H1 (cell line): Measurements from ENCODE around the gene ONECUT3. TPM values are rescaled to one million over a fixed set of nuclear protein-coding genes. Genes with fewer than 3 reads are reported as not detected.

Experiments
- CTCF ChIA-PET: fragments of 300-600 bp; sonication (Branson Sonifier 250); formaldehyde crosslinking; loops from one replicate; lab custom pipeline; 2021; ENCODE audit not compliant: partially characterized antibody; lab: Charles Lee
- POLR2A ChIA-PET: fragments of 300-600 bp; sonication (Branson Sonifier 250); formaldehyde crosslinking; loops from one replicate; lab custom pipeline; 2021; ENCODE audit warnings: inconsistent platforms; ENCODE audit not compliant: partially characterized antibody; lab: Charles Lee
- DNase-seq, 2 experiments: peaks; one replicate each; pipeline versions ENCODE4 v3.0.0 to v3.0.0-alpha.2; 2010 to 2022; ENCODE audit warnings: low spot score in 2 of 2, low read depth in 1 of 2, mixed read lengths in 1 of 2
- FAIRE-seq: peaks from 2 replicates; lab custom pipeline; 2011; peaks lifted over from hg19 to GRCh38; lab: Jason Lieb, UNC
- H2AFZ ChIP-seq: 2 replicates; pipeline ENCODE4 v1.8.1; 2012; ENCODE audit warnings: low read length, inconsistent platforms
- H2AK5ac ChIP-seq: 2 replicates; pipeline ENCODE4 v1.6.1; 2013; ENCODE audit warnings: low read depth, low read length
- H2BK120ac ChIP-seq: replicated peaks from 2 replicates; pipeline ENCODE3; 2013; ENCODE audit warnings: low read depth, low read length, inconsistent platforms
- H2BK12ac ChIP-seq: 2 replicates; pipeline ENCODE4 v1.6.1; 2013; ENCODE audit warnings: low read depth, low read length
- H2BK15ac ChIP-seq: 2 replicates; pipeline ENCODE4 v1.6.1; 2013; ENCODE audit warnings: low read length
- H2BK20ac ChIP-seq: 2 replicates; pipeline ENCODE4 v1.6.1; 2013; ENCODE audit warnings: low read length
- H2BK5ac ChIP-seq: 2 replicates; pipeline ENCODE4 v1.6.1; 2013; ENCODE audit warnings: low read depth, low read length
- H3K14ac ChIP-seq: 2 replicates; pipeline ENCODE4 v1.6.1; 2013; ENCODE audit warnings: inconsistent platforms; ENCODE audit not compliant: insufficient read length
- H3K18ac ChIP-seq: 2 replicates; pipeline ENCODE4 v1.6.1; 2013; ENCODE audit warnings: low read length; ENCODE audit errors: extremely low read depth
- H3K23ac ChIP-seq: 2 replicates; pipeline ENCODE4 v1.6.1; 2013; ENCODE audit warnings: inconsistent platforms; ENCODE audit not compliant: insufficient read length
- H3K23me2 ChIP-seq: 2 replicates; pipeline ENCODE4 v1.6.1; 2013; ENCODE audit warnings: low read depth, low read length
- H3K27ac ChIP-seq: 2 replicates; pipeline ENCODE4 v1.6.1; 2011; ENCODE audit warnings: low read depth, low read length, inconsistent platforms
- H3K27me3 ChIP-seq, 4 experiments: replicated peaks in 1 of 4; 1 replicate in 1 of 4; 2 replicates in 3 of 4; pipeline versions ENCODE4 v1.6.1 to v1.8.1; 2011 to 2013; ENCODE audit warnings: low read length in 3 of 4, mild to moderate bottlenecking in 3 of 4, inconsistent platforms in 2 of 4, mixed read lengths in 2 of 4, moderate library complexity in 1 of 4; ENCODE audit not compliant: control insufficient read depth in 3 of 4, insufficient read depth in 3 of 4; ENCODE audit errors: extremely low read depth in 1 of 4
- H3K36me3 ChIP-seq, 4 experiments: 2 replicates each; pipeline versions ENCODE4 v1.6.1 to v1.8.1; 2011 to 2013; ENCODE audit warnings: mild to moderate bottlenecking in 4 of 4, low read length in 3 of 4, moderate library complexity in 2 of 4, control low read depth in 1 of 4, inconsistent platforms in 1 of 4; ENCODE audit not compliant: insufficient read depth in 4 of 4, control insufficient read depth in 2 of 4
- H3K4ac ChIP-seq: replicated peaks from 2 replicates; pipeline ENCODE3; 2013; ENCODE audit warnings: low read length, low read depth, mixed read lengths, inconsistent platforms; ENCODE audit not compliant: insufficient read length
- H3K4me1 ChIP-seq, 4 experiments: replicated peaks in 1 of 4; 1 replicate in 1 of 4; 2 replicates in 3 of 4; pipeline versions ENCODE4 v1.6.1 to v1.8.1; 2011 to 2013; ENCODE audit warnings: low read length in 3 of 4, inconsistent platforms in 2 of 4, mixed read lengths in 1 of 4; ENCODE audit not compliant: insufficient read depth in 4 of 4, control insufficient read depth in 3 of 4
- H3K4me2 ChIP-seq, 2 experiments: 2 replicates each; pipeline versions ENCODE4 v1.6.1 to v1.8.1; 2011 to 2013; ENCODE audit warnings: low read depth in 2 of 2, low read length in 2 of 2, control low read depth in 1 of 2, inconsistent platforms in 1 of 2, mild to moderate bottlenecking in 1 of 2; ENCODE audit not compliant: insufficient read depth in 1 of 2
- H3K4me3 ChIP-seq, 4 experiments: fragments of 200-600, 300-600 bp in 1 of 4; sonication (generic), shearing (Covaris generic), sonication (Bioruptor Twin) in 1 of 4; 2 replicates each; pipeline versions ENCODE4 v1.5.1 to v1.8.1; 2011 to 2016; ENCODE audit warnings: low read length in 4 of 4, low read depth in 3 of 4, control low read depth in 2 of 4, inconsistent platforms in 2 of 4, mild to moderate bottlenecking in 2 of 4, mixed read lengths in 1 of 4, moderate library complexity in 1 of 4; ENCODE audit not compliant: insufficient read depth in 2 of 4; ENCODE audit errors: extremely low read depth in 1 of 4
- H3K56ac ChIP-seq: replicated peaks from 2 replicates; pipeline ENCODE3; 2013; ENCODE audit warnings: low read depth, mild to moderate bottlenecking, mixed read lengths, low read length, inconsistent platforms; ENCODE audit not compliant: insufficient read length
- H3K79me1 ChIP-seq: 2 replicates; pipeline ENCODE4 v1.6.1; 2013; ENCODE audit warnings: low read depth, low read length, control low read depth
- H3K79me2 ChIP-seq, 2 experiments: 2 replicates each; pipeline versions ENCODE4 v1.6.1 to v1.8.1; 2012 to 2013; ENCODE audit warnings: low read length in 2 of 2, mild to moderate bottlenecking in 2 of 2, inconsistent platforms in 1 of 2; ENCODE audit not compliant: insufficient read depth in 2 of 2, control insufficient read depth in 1 of 2
- H3K9ac ChIP-seq, 4 experiments: replicated peaks in 1 of 4; 1 replicate in 1 of 4; 2 replicates in 3 of 4; pipeline versions ENCODE4 v1.6.1 to v1.8.1; 2011 to 2013; ENCODE audit warnings: low read depth in 3 of 4, low read length in 3 of 4, control low read depth in 2 of 4, mild to moderate bottlenecking in 2 of 4, moderate library complexity in 2 of 4, inconsistent platforms in 1 of 4; ENCODE audit errors: extremely low read depth in 1 of 4
- H3K9me3 ChIP-seq, 2 experiments: 2 replicates each; pipeline versions ENCODE4 v1.6.1 to v1.8.1; 2012 to 2013; ENCODE audit warnings: mild to moderate bottlenecking in 2 of 2, moderate library complexity in 2 of 2, control low read depth in 1 of 2, inconsistent platforms in 1 of 2, low read depth in 1 of 2, low read length in 1 of 2, mixed read lengths in 1 of 2; ENCODE audit not compliant: insufficient read depth in 2 of 2
- H4K20me1 ChIP-seq, 2 experiments: replicated peaks in 1 of 2; 2 replicates each; pipeline versions ENCODE3 to v1.8.1; 2011 to 2013; ENCODE audit warnings: inconsistent platforms in 2 of 2, low read length in 2 of 2, mild to moderate bottlenecking in 1 of 2; ENCODE audit not compliant: insufficient read depth in 2 of 2, control insufficient read depth in 1 of 2
- H4K5ac ChIP-seq: 2 replicates; pipeline ENCODE4 v1.6.1; 2013; ENCODE audit warnings: low read length, low read depth, mixed read lengths, inconsistent platforms; ENCODE audit not compliant: insufficient read length
- H4K8ac ChIP-seq: 2 replicates; pipeline ENCODE4 v1.8.0; 2013; ENCODE audit warnings: mild to moderate bottlenecking, moderate library complexity, low read length, inconsistent platforms; ENCODE audit not compliant: insufficient read depth; ENCODE audit errors: extremely low read depth
- H4K91ac ChIP-seq: replicated peaks from 2 replicates; pipeline ENCODE3; 2013; ENCODE audit warnings: low read length, mixed read lengths, inconsistent platforms; ENCODE audit not compliant: insufficient read length
- CEBPB ChIP-seq: IDR thresholded peaks from 2 replicates; pipeline ENCODE4 v1.6.1; 2012; ENCODE audit warnings: low read depth, low read length
- CTBP2 ChIP-seq: IDR thresholded peaks from 2 replicates; pipeline ENCODE4 v1.7.0; 2011; ENCODE audit warnings: borderline replicate concordance, mild to moderate bottlenecking, moderate library complexity, mixed read lengths, low read length; ENCODE audit not compliant: insufficient read depth, insufficient read length
- EGR1 ChIP-seq: IDR thresholded peaks from 2 replicates; pipeline ENCODE4 v1.6.1; 2011; ENCODE audit warnings: low read depth, low read length, borderline replicate concordance
- EP300 ChIP-seq, 2 experiments: IDR thresholded peaks; 1 replicate in 1 of 2; 2 replicates in 1 of 2; pipeline ENCODE4 v1.6.1; 2011 to 2012; ENCODE audit warnings: low read depth in 2 of 2, low read length in 2 of 2, mild to moderate bottlenecking in 2 of 2, borderline replicate concordance in 1 of 2, inconsistent platforms in 1 of 2, moderate library complexity in 1 of 2
- GTF2F1 ChIP-seq: IDR thresholded peaks from 2 replicates; pipeline ENCODE4 v1.6.1; 2012; ENCODE audit warnings: low read depth, low read length, improper control_type of control experiment, borderline replicate concordance
- HDAC2 ChIP-seq, 2 experiments: fragments of 300-600 bp in 1 of 2; sonication (generic) in 1 of 2; IDR thresholded peaks; 2 replicates each; pipeline ENCODE4 v1.6.1; 2011 to 2012; ENCODE audit warnings: low read depth in 2 of 2, low read length in 2 of 2, mild to moderate bottlenecking in 2 of 2, moderate library complexity in 2 of 2, borderline replicate concordance in 1 of 2, inconsistent platforms in 1 of 2
- JUND ChIP-seq: IDR thresholded peaks from 2 replicates; pipeline ENCODE4 v1.6.1; 2011; ENCODE audit warnings: mild to moderate bottlenecking, improper control_type of control experiment, low read length
- KDM5A ChIP-seq: fragments of 200-600 bp; IDR thresholded peaks from 2 replicates; pipeline ENCODE4 v1.7.1; 2012; ENCODE audit warnings: mild to moderate bottlenecking, low read length, inconsistent platforms, mixed read lengths
- MAFK ChIP-seq: IDR thresholded peaks from 2 replicates; pipeline ENCODE4 v1.6.1; 2012; ENCODE audit warnings: low read depth, mild to moderate bottlenecking, improper control_type of control experiment, low read length
- SIRT6 ChIP-seq: IDR thresholded peaks from one replicate; pipeline ENCODE4 v1.7.1; 2012; ENCODE audit warnings: low read length, inconsistent platforms
- TAF7 ChIP-seq: optimal IDR thresholded peaks from 2 replicates; pipeline ENCODE3; 2011; ENCODE audit warnings: low read depth, mild to moderate bottlenecking, inconsistent platforms, low read length, moderate library complexity, borderline replicate concordance
- WGBS, 2 experiments: shearing (Covaris generic) in 1 of 2; methylation state at CpG; one replicate each; pipeline versions ENCODE4 v1.1.6 to v1.1.7; 2013 to 2015; ENCODE audit warnings: low lambda C conversion rate in 2 of 2, mixed read lengths in 2 of 2, inconsistent platforms in 1 of 2, low coverage in 1 of 2, missing lambda C conversion rate in 1 of 2; ENCODE audit not compliant: insufficient replicate concordance in 2 of 2, insufficient coverage in 1 of 2, insufficient read length in 1 of 2; ENCODE audit errors: extremely low coverage in 1 of 2, missing lambda C conversion rate in 1 of 2; 5-methylcytosine and 5-hydroxymethylcytosine counted together
- polyA plus RNA-seq, 7 experiments: library from polyadenylated mRNA; depleted of rRNA in 3 of 7; stranded (reverse) in 5 of 7; unstranded in 2 of 7; fragments of >200 nt in 5 of 7; fragments of 200-250 nt in 2 of 7; gene quantifications; 1 replicate in 5 of 7; 2 replicates in 1 of 7; 4 replicates in 1 of 7; pipeline versions ENCODE4 v1.2.1 to v1.2.3, GENCODE V29; 2011 to 2013; ENCODE audit warnings: missing spikeins in 2 of 7, mixed read lengths in 2 of 7
- total RNA-seq: library from RNA; stranded (reverse); fragmentation: NEBNext Ultra II Directional; extraction: Animal tissue kit (Norgen Biotek cat#: 25700); gene quantifications from 2 replicates; pipeline ENCODE4 v1.2.1, GENCODE V29; 2021
- TF ChIP-seq, protein P1 (sequence below): IDR thresholded peaks from 2 replicates; pipeline ENCODE4 v1.6.1; 2011; ENCODE audit warnings: low read length, improper control_type of control experiment

Gene ONECUT3
- total and polyA plus RNA-seq, 2 of the 8 experiments (the other 6 are each of a cell fraction or from before 2014, with no cell fraction given): not detected

DNA sequence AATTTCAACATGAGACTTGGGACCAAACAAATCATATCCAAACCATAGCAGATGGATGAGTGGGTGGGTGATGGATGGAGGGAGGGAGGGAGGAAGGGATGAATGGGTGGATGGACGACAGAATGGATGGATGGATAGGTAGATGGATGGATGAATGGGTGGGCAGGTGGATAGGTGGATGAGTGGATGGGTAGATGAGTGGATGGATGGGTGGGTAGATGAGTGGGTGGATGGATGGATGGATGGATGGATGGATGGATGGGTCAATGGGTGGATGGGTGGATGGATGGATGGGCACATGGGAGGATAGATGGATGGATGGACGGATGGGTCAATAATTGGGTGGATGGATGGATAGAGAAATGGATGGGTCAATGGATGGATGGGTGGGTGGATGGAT lies 47.9 kb upstream of the ONECUT3 start:
- Histone ChIP-seq H3K23ac (no peak overlapping the region), H2BK12ac (no peak overlapping the region), H3K4ac (no peak overlapping the region), H3K79me1 (no peaks in the 10 kb centered on the region), H4K5ac (no peak overlapping the region), H4K20me1 (peaks cover 0 to 6% of the 10 kb centered on the region in 2 experiments), H3K56ac (no peak overlapping the region), H3K9me3 (no peaks in the 10 kb centered on the region), H3K18ac (no peak overlapping the region), H3K14ac (no peak overlapping the region), H2AFZ (no peak overlapping the region), H3K79me2 (no peaks in the 10 kb centered on the region), H2BK5ac (no peak overlapping the region), H3K27me3 (no peaks in the 10 kb centered on the region; a peak in 1 of 7 replicates), H4K91ac (no peak overlapping the region), H3K27ac (no peak overlapping the region), H3K23me2 (peaks cover 12% of the 10 kb centered on the region; the same call in 1 of the 2 replicates), H3K4me3 (no peak overlapping the region), H2BK120ac (no peak overlapping the region), H2BK20ac (no peak overlapping the region), H3K36me3 (no peaks in the 10 kb centered on the region), H2BK15ac (no peak overlapping the region), H4K8ac (no peak overlapping the region), H3K4me2 (no peak overlapping the region), H2AK5ac (no peak overlapping the region), H3K4me1 (no peaks in the 10 kb centered on the region), H3K9ac (no peak overlapping the region)
- no peak for FAIRE-seq
- POLR2A ChIA-PET: no interaction called here
- CTCF ChIA-PET: no interaction called here
- WGBS, 2 experiments: 76 to 100% methylated on average over 1 to 2 of the region's 2 CpGs
- DNase-seq: no peak
- TF ChIP-seq SIRT6 (no peak), MAFK (no peak), KDM5A (no peak), CTBP2 (no peak), EP300 (IDR thresholded peaks at IDR 0.05; ENCODE audit: borderline replicate concordance in 1 of 2, low read depth in 2 of 2, low read length in 2 of 2) (no peak), CEBPB (no peak), TAF7 (no peak), EGR1 (no peak), GTF2F1 (no peak), JUND (no peak), HDAC2 (IDR thresholded peaks at IDR 0.05; ENCODE audit: borderline replicate concordance in 1 of 2, low read depth in 2 of 2, low read length in 2 of 2) (no peak)
- TF ChIP-seq, protein P1, sequence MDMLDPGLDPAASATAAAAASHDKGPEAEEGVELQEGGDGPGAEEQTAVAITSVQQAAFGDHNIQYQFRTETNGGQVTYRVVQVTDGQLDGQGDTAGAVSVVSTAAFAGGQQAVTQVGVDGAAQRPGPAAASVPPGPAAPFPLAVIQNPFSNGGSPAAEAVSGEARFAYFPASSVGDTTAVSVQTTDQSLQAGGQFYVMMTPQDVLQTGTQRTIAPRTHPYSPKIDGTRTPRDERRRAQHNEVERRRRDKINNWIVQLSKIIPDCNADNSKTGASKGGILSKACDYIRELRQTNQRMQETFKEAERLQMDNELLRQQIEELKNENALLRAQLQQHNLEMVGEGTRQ: no peak
